Esophagus squamous epithelium (tissue), 4 donors: ENCODE data around the gene CHTF8.

Experiments used
- CTCF ChIP-seq, 6 experiments: fragments of 450-650 bp in 4 of 6; fragments of 200-600 bp in 2 of 6; sonication (generic) in 2 of 6; IDR thresholded peaks; one replicate each; pipeline ENCODE4 v1.5.1; 2016 to 2019; ENCODE audit warnings: antibody characterized with exemption in 6 of 6, mild to moderate bottlenecking in 4 of 6, moderate library complexity in 4 of 6
- POLR2A ChIP-seq, 4 donors: fragments of 450-650 bp; IDR thresholded peaks; one replicate each; pipeline ENCODE4 v1.6.1; 2017; ENCODE audit warnings: antibody characterized with exemption in 4 of 4, mild to moderate bottlenecking in 4 of 4, moderate library complexity in 3 of 4

DNA sequence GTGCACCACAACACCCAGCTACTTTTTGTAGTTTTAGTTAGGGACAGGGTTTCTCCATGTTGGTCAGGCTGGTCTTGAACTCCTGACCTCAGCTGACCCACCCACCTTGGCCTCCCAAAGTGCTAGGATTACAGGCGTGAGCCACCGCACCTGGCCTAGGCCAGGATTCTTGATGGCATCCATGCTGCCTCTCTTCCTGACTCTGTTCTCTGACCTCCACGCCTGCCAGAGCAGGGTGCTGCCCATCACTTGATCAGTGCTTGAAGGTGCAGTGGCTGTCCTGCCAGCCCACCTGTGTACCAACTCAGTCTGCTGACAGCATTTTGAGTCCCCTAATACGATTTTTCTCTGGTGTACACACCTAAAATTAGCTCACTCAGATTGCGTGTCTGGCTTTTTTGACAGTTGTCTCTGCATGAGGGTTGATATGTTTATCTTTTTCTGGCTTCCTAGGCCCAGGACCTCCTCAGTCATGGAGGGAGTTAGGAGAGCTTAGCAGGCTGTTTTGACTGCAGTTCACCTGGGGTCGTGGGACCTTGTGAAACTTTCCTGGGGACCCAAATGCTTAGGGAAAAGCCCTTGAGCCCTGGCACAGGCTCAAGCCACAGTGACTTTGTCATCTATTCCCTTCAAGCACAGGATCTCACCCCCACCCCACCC lies 21.0 kb downstream of the CHTF8 start:
- TF ChIP-seq CTCF (IDR thresholded peaks at IDR 0.05), result no peak
- no peak for TF ChIP-seq POLR2A (IDR thresholded peaks at IDR 0.05)
